PC-3 (cell line): Measurements from ENCODE around the gene PPP1R16B. TPM values are rescaled to one million over a fixed set of nuclear protein-coding genes. Genes with fewer than 3 reads are reported as not detected.

Source experiments
- ATAC-seq: fragments of 200-7000 bp; cut with Tn5 transposase; 2 replicates; pipeline ENCODE4 v1.9.1; 2020; ENCODE audit warnings: mild to moderate bottlenecking, moderate library complexity
- BruUV-seq: library from RNA; stranded (reverse); fragments of 400-500 nt; replicated peaks from 2 replicates; lab custom pipeline; 2021; lab: Mats Ljungman, UMichigan
- CTCF ChIA-PET: fragments of 300-600 bp; sonication (Branson Sonifier 250); formaldehyde crosslinking; loops from one replicate; lab custom pipeline; 2022; ENCODE audit warnings: antibody characterized with exemption; lab: Charles Lee
- POLR2A ChIA-PET: fragments of 300-600 bp; sonication (Branson Sonifier 250); formaldehyde crosslinking; loops from one replicate; lab custom pipeline; 2022; ENCODE audit warnings: antibody characterized with exemption; ENCODE audit not compliant: unreplicated experiment; lab: Charles Lee
- DNase-seq: peaks from one replicate; pipeline ENCODE4 v3.0.0-alpha.2; 2015
- H2AFZ ChIP-seq: fragments of 300-600 bp; sonication (generic); 2 replicates; pipeline ENCODE4 v1.6.0; 2016; ENCODE audit warnings: antibody characterized with exemption, low read length
- H3F3A ChIP-seq: fragments of 300-600 bp; sonication (generic); one replicate; pipeline ENCODE4 v1.6.0; 2017; ENCODE audit warnings: antibody characterized with exemption, low read length, control low read depth, mild to moderate bottlenecking; ENCODE audit not compliant: unreplicated experiment
- H3K27ac ChIP-seq: fragments of 300-600 bp; sonication (generic); 2 replicates; pipeline ENCODE4 v1.5.1; 2016; ENCODE audit warnings: mild to moderate bottlenecking, low read length
- H3K27me3 ChIP-seq: fragments of 300-600 bp; sonication (generic); 2 replicates; pipeline ENCODE4 v1.6.1; 2016; ENCODE audit warnings: low read length, mixed read lengths
- H3K36me3 ChIP-seq: fragments of 300-600 bp; sonication (generic); 2 replicates; pipeline ENCODE4 v1.6.1; 2016; ENCODE audit warnings: low read depth, mixed run types, low read length, mixed read lengths
- H3K4me1 ChIP-seq: fragments of 300-600 bp; sonication (generic); 2 replicates; pipeline ENCODE4 v1.5.1; 2016; ENCODE audit warnings: low read length; ENCODE audit not compliant: insufficient read depth
- H3K4me2 ChIP-seq: fragments of 300-600 bp; sonication (generic); 2 replicates; pipeline ENCODE4 v1.6.0; 2016; ENCODE audit warnings: low read length
- H3K4me3 ChIP-seq: fragments of 300-600 bp; sonication (generic); 2 replicates; pipeline ENCODE4 v1.5.1; 2016; ENCODE audit warnings: mild to moderate bottlenecking, low read length, mixed read lengths
- H3K79me2 ChIP-seq: fragments of 300-600 bp; sonication (generic); 2 replicates; pipeline ENCODE4 v1.6.1; 2017; ENCODE audit warnings: low read length, mixed read lengths
- H3K9ac ChIP-seq: fragments of 300-600 bp; sonication (generic); 2 replicates; pipeline ENCODE4 v1.6.0; 2016; ENCODE audit warnings: mild to moderate bottlenecking, low read length
- H3K9me2 ChIP-seq: fragments of 300-600 bp; sonication (generic); replicated peaks from 2 replicates; pipeline ENCODE4 v1.6.1; 2016; ENCODE audit warnings: mixed run types, low read length, mixed read lengths
- H3K9me3 ChIP-seq: fragments of 300-600 bp; sonication (generic); 2 replicates; pipeline ENCODE4 v1.6.1; 2016; ENCODE audit warnings: low read length, mixed read lengths
- H4K20me1 ChIP-seq: fragments of 300-600 bp; sonication (generic); 2 replicates; pipeline ENCODE4 v1.6.1; 2016; ENCODE audit warnings: low read length, mixed read lengths
- CTCF ChIP-seq: fragments of 300-600 bp; sonication (generic); conservative IDR thresholded peaks from 2 replicates; pipeline ENCODE4 v1.5.1; 2017; ENCODE audit warnings: antibody characterized with exemption, low read depth, mild to moderate bottlenecking, low read length
- EZH2 ChIP-seq: fragments of 300-600 bp; sonication (generic); IDR thresholded peaks from one replicate; pipeline ENCODE4 v1.6.1; 2017; ENCODE audit warnings: antibody characterized with exemption, mild to moderate bottlenecking, low read length; ENCODE audit not compliant: unreplicated experiment
- EZH2phosphoT487 ChIP-seq: fragments of 300-600 bp; sonication (generic); IDR thresholded peaks from 2 replicates; pipeline ENCODE4 v1.6.1; 2018; ENCODE audit warnings: mild to moderate bottlenecking, antibody characterized with exemption, low read length, borderline replicate concordance
- intact Hi-C: fragments of 100-400 bp; cut with micrococcal nuclease; formaldehyde crosslinking; loops from 2 replicates; pipeline ENCODE4 v1.9.0; 2023
- total RNA-seq: library from RNA; depleted of rRNA; stranded (reverse); fragments of >200 nt; gene quantifications from 2 replicates; pipeline ENCODE4 v1.2.3, GENCODE V29; 2014

The PPP1R16B gene
- total RNA-seq, 1 experiment from 2014 or later = 0.04 TPM

- Histone ChIP-seq H3K36me3 (no peaks in the 10 kb centered on the region), H3K4me3 (peak overlapping the region; percentile 91; the same call in 1 of the 2 replicates), H3K4me2 (peak overlapping the region; percentile 88), H3K4me1 (peaks cover 18% of the 10 kb centered on the region), H3K9me3 (no peaks in the 10 kb centered on the region), H3K9me2 (no peaks in the 10 kb centered on the region), H3K27me3 (no peaks in the 10 kb centered on the region), H2AFZ (no peak overlapping the region), H3K27ac (no peak overlapping the region), H3K79me2 (peaks cover 55% of the 10 kb centered on the region), H3F3A (no peaks in the 10 kb centered on the region), H4K20me1 (no peaks in the 10 kb centered on the region), H3K9ac (no peak overlapping the region)
- no TSS peak for BruUV-seq
- DNase-seq (no peak), ATAC-seq (no peak)
- TF ChIP-seq EZH2phosphoT487 (no peak), EZH2 (no peak), CTCF (no peak)
- POLR2A ChIA-PET = no interaction called here
- CTCF ChIA-PET = no interaction called here
- intact Hi-C loops = no loop called here
Observed at GRCh38 chr20:38963745-38964144, 158.2 kb downstream of the PPP1R16B start.

GRCh38 chr20:38965264-38965663 lies 159.8 kb downstream of the PPP1R16B start:
- no peaks in the 10 kb centered on the region for H3K27me3 ChIP-seq
- ChIA-PET CTCF (no interaction called here), POLR2A (no interaction called here)
- no TSS peak for BruUV-seq
- ATAC-seq (no peak), DNase-seq (no peak)
- H3K9me3 ChIP-seq = no peaks in the 10 kb centered on the region
- no peak overlapping the region for H3K4me3 ChIP-seq
- no peaks in the 10 kb centered on the region for H3F3A ChIP-seq
- no peak overlapping the region for H2AFZ ChIP-seq
- no peak overlapping the region for H3K9ac ChIP-seq
- H3K27ac ChIP-seq = no peak overlapping the region
- H3K4me2 ChIP-seq = no peak overlapping the region
- intact Hi-C loops = no loop called here
- no peak for TF ChIP-seq EZH2phosphoT487
- TF ChIP-seq CTCF = no peak
- TF ChIP-seq EZH2 = no peak
- H4K20me1 ChIP-seq = no peaks in the 10 kb centered on the region
- peaks cover 55% of the 10 kb centered on the region for H3K79me2 ChIP-seq
- H3K4me1 ChIP-seq = peaks cover 27% of the 10 kb centered on the region
- H3K36me3 ChIP-seq = no peaks in the 10 kb centered on the region
- H3K9me2 ChIP-seq = no peaks in the 10 kb centered on the region

- Histone ChIP-seq H3K4me3 (no peak overlapping the region), H3K9ac (no peak overlapping the region), H3F3A (no peaks in the 10 kb centered on the region), H3K36me3 (peaks cover 12% of the 10 kb centered on the region; the same call in 1 of the 2 replicates), H3K79me2 (peaks cover 46% of the 10 kb centered on the region), H3K4me2 (no peak overlapping the region), H3K4me1 (peaks cover 18% of the 10 kb centered on the region), H2AFZ (no peak overlapping the region), H3K27ac (no peak overlapping the region), H4K20me1 (no peaks in the 10 kb centered on the region), H3K27me3 (no peaks in the 10 kb centered on the region), H3K9me3 (no peaks in the 10 kb centered on the region), H3K9me2 (no peaks in the 10 kb centered on the region)
- DNase-seq (no peak), ATAC-seq (no peak)
- intact Hi-C loops = no loop called here
- CTCF ChIA-PET = no interaction called here
- no peak for TF ChIP-seq CTCF
- no peak for TF ChIP-seq EZH2
- no peak for TF ChIP-seq EZH2phosphoT487
- POLR2A ChIA-PET = no interaction called here
- no TSS peak for BruUV-seq
Observed at GRCh38 chr20:38968090-38968489, 162.6 kb downstream of the PPP1R16B start.
